ENCODE results near the gene MECP2.

DNA sequence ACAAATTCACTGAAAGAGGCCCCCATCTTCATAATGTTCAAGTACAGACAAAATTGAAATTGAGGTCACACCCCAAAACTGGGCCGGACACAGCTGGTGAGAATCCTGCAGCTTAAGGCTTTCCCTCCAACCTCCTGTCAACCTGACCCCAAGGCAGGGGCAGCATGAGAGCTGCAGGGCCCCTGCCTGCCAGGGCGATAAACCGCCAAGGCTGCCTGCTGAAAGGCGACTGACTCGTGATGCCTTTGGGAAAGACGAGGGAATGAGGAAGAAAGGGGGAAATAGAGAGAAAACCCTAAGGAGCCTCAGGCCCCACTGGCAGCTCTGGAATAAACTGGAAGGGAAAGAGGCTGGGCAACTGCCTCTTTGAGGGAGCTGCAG, 70.5 kb downstream of the MECP2 start:
- TF ChIP-seq, protein P1, sequence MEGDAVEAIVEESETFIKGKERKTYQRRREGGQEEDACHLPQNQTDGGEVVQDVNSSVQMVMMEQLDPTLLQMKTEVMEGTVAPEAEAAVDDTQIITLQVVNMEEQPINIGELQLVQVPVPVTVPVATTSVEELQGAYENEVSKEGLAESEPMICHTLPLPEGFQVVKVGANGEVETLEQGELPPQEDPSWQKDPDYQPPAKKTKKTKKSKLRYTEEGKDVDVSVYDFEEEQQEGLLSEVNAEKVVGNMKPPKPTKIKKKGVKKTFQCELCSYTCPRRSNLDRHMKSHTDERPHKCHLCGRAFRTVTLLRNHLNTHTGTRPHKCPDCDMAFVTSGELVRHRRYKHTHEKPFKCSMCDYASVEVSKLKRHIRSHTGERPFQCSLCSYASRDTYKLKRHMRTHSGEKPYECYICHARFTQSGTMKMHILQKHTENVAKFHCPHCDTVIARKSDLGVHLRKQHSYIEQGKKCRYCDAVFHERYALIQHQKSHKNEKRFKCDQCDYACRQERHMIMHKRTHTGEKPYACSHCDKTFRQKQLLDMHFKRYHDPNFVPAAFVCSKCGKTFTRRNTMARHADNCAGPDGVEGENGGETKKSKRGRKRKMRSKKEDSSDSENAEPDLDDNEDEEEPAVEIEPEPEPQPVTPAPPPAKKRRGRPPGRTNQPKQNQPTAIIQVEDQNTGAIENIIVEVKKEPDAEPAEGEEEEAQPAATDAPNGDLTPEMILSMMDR (IDR thresholded peaks at IDR 0.05): no peak
- TF ChIP-seq TCF7L2 (IDR thresholded peaks at IDR 0.05; ENCODE audit: low read depth, low read length) (no peak), SIN3A (IDR thresholded peaks at IDR 0.05; ENCODE audit: borderline replicate concordance, insufficient read depth, low read depth, low read length) (no peak)
